OCI-LY3 (cell line): ENCODE data around the gene TRIM41.

ENCODE experiments used
- EZH2phosphoT487 ChIP-seq: fragments of 200-600 bp; shearing (Covaris generic); IDR thresholded peaks from 2 replicates; pipeline ENCODE4 v1.6.1; 2018; ENCODE audit warnings: antibody characterized with exemption, mixed run types, low read depth
- TF ChIP-seq, protein P1 (sequence below): fragments of 200-600, 300-600 bp; sonication (generic); IDR thresholded peaks from 2 replicates; pipeline ENCODE4 v1.5.1; 2014; ENCODE audit warnings: antibody characterized with exemption, low read length, low read depth

DNA sequence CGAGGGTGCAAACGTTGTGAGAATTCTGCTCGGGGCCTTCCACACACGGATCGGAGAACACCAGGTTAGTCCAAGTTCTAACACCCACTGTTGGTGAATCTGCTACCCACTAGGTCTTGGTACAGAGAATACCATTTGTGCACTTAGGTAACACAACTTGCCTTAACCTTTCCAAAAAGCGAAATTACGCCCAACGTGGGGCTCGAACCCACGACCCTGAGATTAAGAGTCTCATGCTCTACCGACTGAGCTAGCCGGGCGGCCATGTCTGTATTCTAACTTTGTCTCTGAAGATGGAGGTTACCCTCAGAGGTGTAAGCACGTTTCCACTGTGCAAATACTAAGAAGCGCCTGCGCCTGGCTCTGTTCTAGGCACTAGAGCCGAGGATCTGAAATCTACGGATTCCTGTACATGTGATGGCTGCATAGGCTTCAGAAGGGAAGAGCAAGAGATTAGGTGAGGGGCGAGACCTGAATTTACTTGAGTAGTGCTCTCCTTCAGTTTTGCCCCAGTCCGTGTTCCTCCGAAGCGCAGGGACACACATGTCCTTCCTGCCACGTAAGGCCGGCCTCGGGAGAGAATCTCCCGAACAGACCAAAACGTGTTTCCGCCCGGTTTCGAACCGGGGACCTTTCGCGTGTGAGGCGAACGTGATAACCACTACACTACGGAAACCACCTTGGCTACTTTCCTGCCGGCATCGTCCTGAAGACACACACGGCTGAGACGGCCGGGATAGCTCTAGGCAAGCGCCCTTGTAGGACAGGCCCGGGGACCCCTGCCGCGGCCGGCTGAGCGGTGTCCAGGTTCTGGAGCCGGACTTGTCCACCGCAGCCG, 1.1 kb upstream of the TRIM41 start:
- TF ChIP-seq, protein P1, sequence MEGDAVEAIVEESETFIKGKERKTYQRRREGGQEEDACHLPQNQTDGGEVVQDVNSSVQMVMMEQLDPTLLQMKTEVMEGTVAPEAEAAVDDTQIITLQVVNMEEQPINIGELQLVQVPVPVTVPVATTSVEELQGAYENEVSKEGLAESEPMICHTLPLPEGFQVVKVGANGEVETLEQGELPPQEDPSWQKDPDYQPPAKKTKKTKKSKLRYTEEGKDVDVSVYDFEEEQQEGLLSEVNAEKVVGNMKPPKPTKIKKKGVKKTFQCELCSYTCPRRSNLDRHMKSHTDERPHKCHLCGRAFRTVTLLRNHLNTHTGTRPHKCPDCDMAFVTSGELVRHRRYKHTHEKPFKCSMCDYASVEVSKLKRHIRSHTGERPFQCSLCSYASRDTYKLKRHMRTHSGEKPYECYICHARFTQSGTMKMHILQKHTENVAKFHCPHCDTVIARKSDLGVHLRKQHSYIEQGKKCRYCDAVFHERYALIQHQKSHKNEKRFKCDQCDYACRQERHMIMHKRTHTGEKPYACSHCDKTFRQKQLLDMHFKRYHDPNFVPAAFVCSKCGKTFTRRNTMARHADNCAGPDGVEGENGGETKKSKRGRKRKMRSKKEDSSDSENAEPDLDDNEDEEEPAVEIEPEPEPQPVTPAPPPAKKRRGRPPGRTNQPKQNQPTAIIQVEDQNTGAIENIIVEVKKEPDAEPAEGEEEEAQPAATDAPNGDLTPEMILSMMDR, result no peak
- no peak for TF ChIP-seq EZH2phosphoT487
